ENCODE results near the gene TXNRD3.

GRCh38 chr3:126672340-126672739 lies 17.4 kb upstream of the TXNRD3 start:
- TF ChIP-seq SUZ12 (IDR thresholded peaks at IDR 0.05; ENCODE audit: extremely low read depth, insufficient read depth, insufficient read length) (no peak), ZNF274 (IDR thresholded peaks at IDR 0.05; ENCODE audit: low read depth, low read length) (no peak)
